ENCODE data around the gene PLA2G4F.

Gene PLA2G4F

GRCh38 chr15:42137461-42138261 lies 18.8 kb downstream of the PLA2G4F start:
- Histone ChIP-seq H2AFZ (ENCODE audit: low read length) (no peak overlapping the region), H2BK5ac (ENCODE audit: low read length) (no peak overlapping the region), H3K36me3 (replicated peaks in 1 of 2; ENCODE audit: control insufficient read depth in 2 of 2, insufficient read depth in 2 of 2, low read length in 2 of 2) (no peaks in the 10 kb centered on the region), H4K8ac (ENCODE audit: low read depth, low read length) (no peak overlapping the region), H4K91ac (ENCODE audit: low read depth, low read length, poor library complexity) (no peak overlapping the region), H3K4me3 (ENCODE audit: low read length in 2 of 2) (no peak overlapping the region), H3K14ac (ENCODE audit: low read length) (no peak overlapping the region), H3K9ac (ENCODE audit: low read depth, low read length, poor library complexity) (no peak overlapping the region), H3K27me3 (ENCODE audit: control insufficient read depth in 3 of 3, insufficient read depth in 3 of 3, low read depth in 1 of 3, low read length in 3 of 3) (no peaks in the 10 kb centered on the region), H3K79me1 (ENCODE audit: low read depth, low read length) (no peaks in the 10 kb centered on the region), H2BK12ac (ENCODE audit: low read length) (no peak overlapping the region), H3K18ac (ENCODE audit: low read length) (peak overlapping the region; percentile 32), H3K9me3 (replicated peaks in 1 of 2; ENCODE audit: control insufficient read depth in 2 of 2, insufficient read depth in 1 of 2, low read depth in 1 of 2, low read length in 2 of 2) (peaks cover 0 to 5% of the 10 kb centered on the region in 2 donors), H3K4me1 (ENCODE audit: control insufficient read depth in 2 of 2, insufficient read depth in 1 of 2, low read depth in 1 of 2, low read length in 2 of 2) (no peaks in the 10 kb centered on the region), H2AK5ac (ENCODE audit: low read depth, low read length) (no peak overlapping the region), H2BK120ac (ENCODE audit: low read depth, low read length) (no peak overlapping the region), H2BK15ac (ENCODE audit: low read length) (peak overlapping the region; percentile 42), H3K27ac (replicated peaks; ENCODE audit: low read length) (no peak overlapping the region), H3K4me2 (ENCODE audit: insufficient read depth, low read length, poor library complexity, severe bottlenecking) (no peak overlapping the region), H3K23ac (ENCODE audit: low read depth, low read length, poor library complexity) (no peak overlapping the region), H3K4ac (ENCODE audit: low read length) (no peak overlapping the region)
- peak; percentile 49 for DNase-seq (ENCODE audit: low spot score)
- no CpG with 5 or more reads among the region's 11 CpGs for WGBS, 2 donors (ENCODE audit: extremely low coverage in 2 of 2, insufficient read length in 2 of 2, insufficient replicate concordance in 1 of 2)

- Histone ChIP-seq H3K9me3 (replicated peaks in 1 of 2; ENCODE audit: control insufficient read depth in 2 of 2, insufficient read depth in 1 of 2, low read depth in 1 of 2, low read length in 2 of 2) (peaks cover 0 to 5% of the 10 kb centered on the region in 2 donors), H3K18ac (ENCODE audit: low read length) (no peak overlapping the region), H3K79me1 (ENCODE audit: low read depth, low read length) (no peaks in the 10 kb centered on the region), H2BK5ac (ENCODE audit: low read length) (no peak overlapping the region), H2BK120ac (ENCODE audit: low read depth, low read length) (no peak overlapping the region), H3K9ac (ENCODE audit: low read depth, low read length, poor library complexity) (no peak overlapping the region), H3K4me3 (ENCODE audit: low read length in 2 of 2) (no peak overlapping the region), H3K23ac (ENCODE audit: low read depth, low read length, poor library complexity) (no peak overlapping the region), H3K4me1 (ENCODE audit: control insufficient read depth in 2 of 2, insufficient read depth in 1 of 2, low read depth in 1 of 2, low read length in 2 of 2) (peaks cover 0 to 11% of the 10 kb centered on the region in 2 donors), H4K8ac (ENCODE audit: low read depth, low read length) (no peak overlapping the region), H2BK12ac (ENCODE audit: low read length) (no peak overlapping the region), H2BK15ac (ENCODE audit: low read length) (no peak overlapping the region), H2AK5ac (ENCODE audit: low read depth, low read length) (no peak overlapping the region), H4K91ac (ENCODE audit: low read depth, low read length, poor library complexity) (no peak overlapping the region), H3K36me3 (replicated peaks in 1 of 2; ENCODE audit: control insufficient read depth in 2 of 2, insufficient read depth in 2 of 2, low read length in 2 of 2) (no peaks in the 10 kb centered on the region), H2AFZ (ENCODE audit: low read length) (no peak overlapping the region), H3K4ac (ENCODE audit: low read length) (no peak overlapping the region), H3K27ac (replicated peaks; ENCODE audit: low read length) (no peak overlapping the region), H3K14ac (ENCODE audit: low read length) (no peak overlapping the region), H3K4me2 (ENCODE audit: insufficient read depth, low read length, poor library complexity, severe bottlenecking) (no peak overlapping the region), H3K27me3 (ENCODE audit: control insufficient read depth in 3 of 3, insufficient read depth in 3 of 3, low read depth in 1 of 3, low read length in 3 of 3) (no peaks in the 10 kb centered on the region)
- WGBS, 2 donors (ENCODE audit: extremely low coverage in 2 of 2, insufficient read length in 2 of 2, insufficient replicate concordance in 1 of 2) = no CpG with 5 or more reads among the region's 11 CpGs
- DNase-seq (ENCODE audit: low spot score) = no peak
These were observed 19.9 kb downstream of the PLA2G4F start for GRCh38 chr15:42136513-42136912.

GRCh38 chr15:42135351-42135750 lies 21.1 kb downstream of the PLA2G4F start:
- Histone ChIP-seq H2BK5ac (ENCODE audit: low read length) (no peak overlapping the region), H3K23ac (ENCODE audit: low read depth, low read length, poor library complexity) (no peak overlapping the region), H3K4me3 (ENCODE audit: low read length in 2 of 2) (no peak overlapping the region), H2BK120ac (ENCODE audit: low read depth, low read length) (no peak overlapping the region), H2BK12ac (ENCODE audit: low read length) (no peak overlapping the region), H2BK15ac (ENCODE audit: low read length) (no peak overlapping the region), H3K4me2 (ENCODE audit: insufficient read depth, low read length, poor library complexity, severe bottlenecking) (no peak overlapping the region), H4K8ac (ENCODE audit: low read depth, low read length) (no peak overlapping the region), H3K79me1 (ENCODE audit: low read depth, low read length) (no peaks in the 10 kb centered on the region), H3K14ac (ENCODE audit: low read length) (no peak overlapping the region), H3K4ac (ENCODE audit: low read length) (no peak overlapping the region), H2AFZ (ENCODE audit: low read length) (no peak overlapping the region), H3K27me3 (ENCODE audit: control insufficient read depth in 3 of 3, insufficient read depth in 3 of 3, low read depth in 1 of 3, low read length in 3 of 3) (no peaks in the 10 kb centered on the region), H3K27ac (replicated peaks; ENCODE audit: low read length) (no peak overlapping the region), H3K9ac (ENCODE audit: low read depth, low read length, poor library complexity) (no peak overlapping the region), H3K9me3 (replicated peaks in 1 of 2; ENCODE audit: control insufficient read depth in 2 of 2, insufficient read depth in 1 of 2, low read depth in 1 of 2, low read length in 2 of 2) (peaks cover 0 to 5% of the 10 kb centered on the region in 2 donors), H3K36me3 (replicated peaks in 1 of 2; ENCODE audit: control insufficient read depth in 2 of 2, insufficient read depth in 2 of 2, low read length in 2 of 2) (no peaks in the 10 kb centered on the region), H4K91ac (ENCODE audit: low read depth, low read length, poor library complexity) (no peak overlapping the region), H3K4me1 (ENCODE audit: control insufficient read depth in 2 of 2, insufficient read depth in 1 of 2, low read depth in 1 of 2, low read length in 2 of 2) (peaks cover 0 to 16% of the 10 kb centered on the region in 2 donors), H2AK5ac (ENCODE audit: low read depth, low read length) (no peak overlapping the region), H3K18ac (ENCODE audit: low read length) (no peak overlapping the region)
- no CpG with 5 or more reads among the region's 1 CpG for WGBS, 2 donors (ENCODE audit: extremely low coverage in 2 of 2, insufficient read length in 2 of 2, insufficient replicate concordance in 1 of 2)
- no peak for DNase-seq (ENCODE audit: low spot score)

- Histone ChIP-seq H3K4me3 (ENCODE audit: low read length in 2 of 2) (no peak overlapping the region), H3K36me3 (replicated peaks in 1 of 2; ENCODE audit: control insufficient read depth in 2 of 2, insufficient read depth in 2 of 2, low read length in 2 of 2) (no peaks in the 10 kb centered on the region)
- WGBS, 2 donors (ENCODE audit: extremely low coverage in 2 of 2, insufficient read length in 2 of 2, insufficient replicate concordance in 1 of 2) = no CpG with 5 or more reads among the region's 6 CpGs
These were observed 21.7 kb downstream of the PLA2G4F start for GRCh38 chr15:42134617-42135245.

More at GRCh38 chr15:42134617-42135245, 21.7 kb downstream of the PLA2G4F start:
- DNase-seq (ENCODE audit: low spot score) = no peak
- H2BK5ac ChIP-seq (ENCODE audit: low read length) = no peak overlapping the region
- H3K4me2 ChIP-seq (ENCODE audit: insufficient read depth, low read length, poor library complexity, severe bottlenecking) = no peak overlapping the region
- H3K23ac ChIP-seq (ENCODE audit: low read depth, low read length, poor library complexity) = no peak overlapping the region
- H4K91ac ChIP-seq (ENCODE audit: low read depth, low read length, poor library complexity) = no peak overlapping the region
- H3K9me3 ChIP-seq (replicated peaks in 1 of 2; ENCODE audit: control insufficient read depth in 2 of 2, insufficient read depth in 1 of 2, low read depth in 1 of 2, low read length in 2 of 2) = peaks cover 0 to 5% of the 10 kb centered on the region in 2 donors
- no peak overlapping the region for H3K4ac ChIP-seq (ENCODE audit: low read length)
- H3K4me1 ChIP-seq (ENCODE audit: control insufficient read depth in 2 of 2, insufficient read depth in 1 of 2, low read depth in 1 of 2, low read length in 2 of 2) = peaks cover 0 to 16% of the 10 kb centered on the region in 2 donors
- no peak overlapping the region for H3K9ac ChIP-seq (ENCODE audit: low read depth, low read length, poor library complexity)
- H2BK12ac ChIP-seq (ENCODE audit: low read length) = no peak overlapping the region
- H3K27me3 ChIP-seq (ENCODE audit: control insufficient read depth in 3 of 3, insufficient read depth in 3 of 3, low read depth in 1 of 3, low read length in 3 of 3) = peaks cover 0 to 2% (median 0%) of the 10 kb centered on the region in 3 experiments
- no peak overlapping the region for H2BK120ac ChIP-seq (ENCODE audit: low read depth, low read length)
- H3K79me1 ChIP-seq (ENCODE audit: low read depth, low read length) = no peaks in the 10 kb centered on the region
- no peak overlapping the region for H3K27ac ChIP-seq (replicated peaks; ENCODE audit: low read length)
- no peak overlapping the region for H2AK5ac ChIP-seq (ENCODE audit: low read depth, low read length)
- H2BK15ac ChIP-seq (ENCODE audit: low read length) = no peak overlapping the region
- no peak overlapping the region for H4K8ac ChIP-seq (ENCODE audit: low read depth, low read length)
- no peak overlapping the region for H3K18ac ChIP-seq (ENCODE audit: low read length)
- H3K14ac ChIP-seq (ENCODE audit: low read length) = no peak overlapping the region
- no peak overlapping the region for H2AFZ ChIP-seq (ENCODE audit: low read length)

Measured in neuronal stem cell (in vitro differentiated cells).